ENCODE data around the gene SPSB2. TPM values are rescaled to one million over a fixed set of nuclear protein-coding genes. Genes with fewer than 3 reads are reported as not detected.

The SPSB2 gene
- total RNA-seq, 1 experiment from 2014 or later = 11.6 TPM

DNA sequence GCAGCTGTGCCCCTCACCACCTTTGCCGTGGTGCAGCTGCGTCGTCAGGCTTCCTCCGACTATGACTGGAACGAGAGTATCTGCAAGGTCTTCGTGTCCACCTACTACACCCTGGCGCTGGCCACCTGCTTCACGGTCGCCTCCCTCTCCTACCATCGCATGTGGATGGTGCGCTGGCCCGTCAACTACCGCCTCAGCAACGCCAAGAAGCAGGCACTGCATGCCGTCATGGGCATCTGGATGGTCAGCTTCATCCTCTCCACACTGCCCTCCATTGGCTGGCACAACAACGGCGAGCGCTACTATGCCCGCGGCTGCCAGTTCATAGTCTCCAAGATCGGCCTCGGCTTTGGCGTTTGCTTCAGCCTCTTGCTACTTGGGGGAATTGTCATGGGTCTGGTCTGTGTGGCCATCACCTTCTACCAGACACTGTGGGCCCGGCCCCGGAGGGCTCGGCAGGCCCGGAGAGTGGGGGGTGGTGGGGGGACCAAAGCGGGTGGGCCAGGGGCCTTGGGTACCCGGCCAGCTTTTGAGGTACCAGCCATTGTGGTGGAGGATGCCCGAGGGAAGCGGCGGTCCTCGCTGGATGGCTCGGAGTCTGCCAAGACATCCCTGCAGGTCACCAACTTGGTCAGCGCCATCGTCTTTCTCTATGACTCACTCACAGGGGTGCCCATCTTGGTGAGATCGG is 48.9 kb downstream of the SPSB2 start:
- TF ChIP-seq, protein P1, sequence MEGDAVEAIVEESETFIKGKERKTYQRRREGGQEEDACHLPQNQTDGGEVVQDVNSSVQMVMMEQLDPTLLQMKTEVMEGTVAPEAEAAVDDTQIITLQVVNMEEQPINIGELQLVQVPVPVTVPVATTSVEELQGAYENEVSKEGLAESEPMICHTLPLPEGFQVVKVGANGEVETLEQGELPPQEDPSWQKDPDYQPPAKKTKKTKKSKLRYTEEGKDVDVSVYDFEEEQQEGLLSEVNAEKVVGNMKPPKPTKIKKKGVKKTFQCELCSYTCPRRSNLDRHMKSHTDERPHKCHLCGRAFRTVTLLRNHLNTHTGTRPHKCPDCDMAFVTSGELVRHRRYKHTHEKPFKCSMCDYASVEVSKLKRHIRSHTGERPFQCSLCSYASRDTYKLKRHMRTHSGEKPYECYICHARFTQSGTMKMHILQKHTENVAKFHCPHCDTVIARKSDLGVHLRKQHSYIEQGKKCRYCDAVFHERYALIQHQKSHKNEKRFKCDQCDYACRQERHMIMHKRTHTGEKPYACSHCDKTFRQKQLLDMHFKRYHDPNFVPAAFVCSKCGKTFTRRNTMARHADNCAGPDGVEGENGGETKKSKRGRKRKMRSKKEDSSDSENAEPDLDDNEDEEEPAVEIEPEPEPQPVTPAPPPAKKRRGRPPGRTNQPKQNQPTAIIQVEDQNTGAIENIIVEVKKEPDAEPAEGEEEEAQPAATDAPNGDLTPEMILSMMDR (IDR thresholded peaks at IDR 0.05) = no peak
- no peak for ATAC-seq
- intact Hi-C loops (cut with micrococcal nuclease; ENCODE audit: unreplicated experiment) = no loop called here
- no peaks in the 10 kb centered on the region for H3K36me3 ChIP-seq (ENCODE audit: control insufficient read depth, insufficient read depth, low read length)
- no TSS peak for BruUV-seq (replicated peaks)
- in situ Hi-C loops (cut with HindIII; ENCODE audit: low pct_unique_long_range_greater_than_20kb, low sequenced_read_pairs) = no loop called here
- no peak overlapping the region for H3K27ac ChIP-seq (ENCODE audit: low read length)
- DNase-seq (ENCODE audit: low read depth, low spot score) = no peak
- ChIA-PET CTCF (interaction anchor here (0.6 to 1.3 kb wide), 3 partner anchors 71 to 474 kb away, joined by 5 to 11 read pairs (median 7); partner anchors contain the start of gene MLF2), POLR2A (interaction anchor here (0.6 kb wide), 1 partner anchor 43 kb away, joined by 7 read pairs; no protein-coding TSS in a partner anchor)
- no peaks in the 10 kb centered on the region for H3K9me3 ChIP-seq (ENCODE audit: control insufficient read depth, insufficient read depth, low read depth, low read length)
- H3K27me3 ChIP-seq (ENCODE audit: control insufficient read depth, insufficient read depth, low read length) = no peaks in the 10 kb centered on the region
- peaks cover 10% of the 10 kb centered on the region; the same call in 1 of the 2 replicates for H3K4me1 ChIP-seq (ENCODE audit: control insufficient read depth, insufficient read depth, low read length)
- H3K4me3 ChIP-seq (ENCODE audit: low read depth in 2 of 2, low read length in 2 of 2) = no peak overlapping the region

DNA sequence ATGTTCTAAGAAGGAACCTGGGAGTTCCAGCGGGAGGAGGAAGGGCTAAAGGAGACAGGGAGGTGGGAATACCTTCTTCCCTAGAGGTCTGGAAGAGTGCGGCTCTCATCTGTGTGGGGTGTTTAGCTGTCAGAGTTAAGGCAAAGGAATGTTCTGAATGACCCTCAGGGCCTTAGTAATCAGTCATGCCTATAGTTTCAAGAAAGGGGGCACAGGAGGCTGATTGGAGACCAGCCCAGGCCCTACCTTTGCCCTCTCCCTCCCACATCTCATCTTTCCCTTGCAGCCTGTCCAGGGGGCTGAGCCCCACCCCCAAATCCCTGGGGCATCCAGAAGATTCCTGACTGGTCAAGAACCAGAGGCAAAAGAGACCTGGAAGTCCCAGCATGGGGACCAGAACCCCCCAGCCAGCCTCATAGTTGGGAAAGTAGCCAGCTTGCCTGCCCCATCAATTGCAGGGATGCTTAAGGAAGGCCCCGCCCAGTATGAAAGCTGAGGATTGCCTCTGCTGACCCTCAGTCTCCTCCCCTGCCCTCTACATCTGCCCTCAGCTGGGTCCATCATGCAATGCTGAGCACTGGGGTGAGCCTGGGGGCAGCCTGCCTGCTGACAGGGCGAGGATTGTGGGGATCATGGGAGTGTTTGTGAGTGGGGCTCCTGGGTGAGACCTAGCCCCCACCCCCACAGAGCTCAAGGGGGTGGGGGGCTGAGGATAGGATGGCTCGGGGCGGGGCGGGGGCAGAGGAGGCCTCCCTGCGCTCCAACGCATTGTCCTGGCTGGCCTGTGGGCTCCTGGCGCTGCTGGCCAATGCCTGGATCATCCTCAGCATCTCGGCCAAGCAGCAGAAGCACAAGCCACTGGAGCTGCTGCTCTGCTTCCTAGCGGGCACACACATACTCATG is 49.7 kb downstream of the SPSB2 start:
- Histone ChIP-seq H3K9me3 (ENCODE audit: control insufficient read depth, insufficient read depth, low read depth, low read length) (no peaks in the 10 kb centered on the region), H3K36me3 (ENCODE audit: control insufficient read depth, insufficient read depth, low read length) (no peaks in the 10 kb centered on the region), H3K27ac (ENCODE audit: low read length) (no peak overlapping the region), H3K27me3 (ENCODE audit: control insufficient read depth, insufficient read depth, low read length) (no peaks in the 10 kb centered on the region), H3K4me1 (ENCODE audit: control insufficient read depth, insufficient read depth, low read length) (peaks cover 10% of the 10 kb centered on the region; the same call in 1 of the 2 replicates), H3K4me3 (ENCODE audit: low read depth in 2 of 2, low read length in 2 of 2) (no peak overlapping the region)
- CTCF ChIA-PET = interaction anchor here (0.6 to 0.7 kb wide), 2 partner anchors 99 to 473 kb away, joined by 3 to 7 read pairs; no protein-coding TSS in a partner anchor
- POLR2A ChIA-PET = interaction anchor here (0.6 kb wide), 1 partner anchor 44 kb away, joined by 7 read pairs; no protein-coding TSS in a partner anchor
- DNase-seq (ENCODE audit: low read depth, low spot score) = no peak
- no TSS peak for BruUV-seq (replicated peaks)
- TF ChIP-seq POLR2AphosphoS5 (IDR thresholded peaks at IDR 0.05; ENCODE audit: low read depth, low read length) (no peak), TCF7L2 (IDR thresholded peaks at IDR 0.05; ENCODE audit: low read depth, low read length) (no peak), SIN3A (IDR thresholded peaks at IDR 0.05; ENCODE audit: borderline replicate concordance, insufficient read depth, low read depth, low read length) (no peak)
- TF ChIP-seq, protein P2, sequence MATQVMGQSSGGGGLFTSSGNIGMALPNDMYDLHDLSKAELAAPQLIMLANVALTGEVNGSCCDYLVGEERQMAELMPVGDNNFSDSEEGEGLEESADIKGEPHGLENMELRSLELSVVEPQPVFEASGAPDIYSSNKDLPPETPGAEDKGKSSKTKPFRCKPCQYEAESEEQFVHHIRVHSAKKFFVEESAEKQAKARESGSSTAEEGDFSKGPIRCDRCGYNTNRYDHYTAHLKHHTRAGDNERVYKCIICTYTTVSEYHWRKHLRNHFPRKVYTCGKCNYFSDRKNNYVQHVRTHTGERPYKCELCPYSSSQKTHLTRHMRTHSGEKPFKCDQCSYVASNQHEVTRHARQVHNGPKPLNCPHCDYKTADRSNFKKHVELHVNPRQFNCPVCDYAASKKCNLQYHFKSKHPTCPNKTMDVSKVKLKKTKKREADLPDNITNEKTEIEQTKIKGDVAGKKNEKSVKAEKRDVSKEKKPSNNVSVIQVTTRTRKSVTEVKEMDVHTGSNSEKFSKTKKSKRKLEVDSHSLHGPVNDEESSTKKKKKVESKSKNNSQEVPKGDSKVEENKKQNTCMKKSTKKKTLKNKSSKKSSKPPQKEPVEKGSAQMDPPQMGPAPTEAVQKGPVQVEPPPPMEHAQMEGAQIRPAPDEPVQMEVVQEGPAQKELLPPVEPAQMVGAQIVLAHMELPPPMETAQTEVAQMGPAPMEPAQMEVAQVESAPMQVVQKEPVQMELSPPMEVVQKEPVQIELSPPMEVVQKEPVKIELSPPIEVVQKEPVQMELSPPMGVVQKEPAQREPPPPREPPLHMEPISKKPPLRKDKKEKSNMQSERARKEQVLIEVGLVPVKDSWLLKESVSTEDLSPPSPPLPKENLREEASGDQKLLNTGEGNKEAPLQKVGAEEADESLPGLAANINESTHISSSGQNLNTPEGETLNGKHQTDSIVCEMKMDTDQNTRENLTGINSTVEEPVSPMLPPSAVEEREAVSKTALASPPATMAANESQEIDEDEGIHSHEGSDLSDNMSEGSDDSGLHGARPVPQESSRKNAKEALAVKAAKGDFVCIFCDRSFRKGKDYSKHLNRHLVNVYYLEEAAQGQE (IDR thresholded peaks at IDR 0.05; ENCODE audit: insufficient read depth in 1 of 2, low read depth in 2 of 2, low read length in 1 of 2) = no peak
- TF ChIP-seq, protein P1 (IDR thresholded peaks at IDR 0.05) = no peak
- no peak for ATAC-seq
- in situ Hi-C loops (cut with HindIII; ENCODE audit: low pct_unique_long_range_greater_than_20kb, low sequenced_read_pairs) (no loop called here), intact Hi-C loops (cut with micrococcal nuclease; ENCODE audit: unreplicated experiment) (no loop called here)

All from Panc1 (cell line).